ENCODE measurements around the gene SH2D1A.

DNA sequence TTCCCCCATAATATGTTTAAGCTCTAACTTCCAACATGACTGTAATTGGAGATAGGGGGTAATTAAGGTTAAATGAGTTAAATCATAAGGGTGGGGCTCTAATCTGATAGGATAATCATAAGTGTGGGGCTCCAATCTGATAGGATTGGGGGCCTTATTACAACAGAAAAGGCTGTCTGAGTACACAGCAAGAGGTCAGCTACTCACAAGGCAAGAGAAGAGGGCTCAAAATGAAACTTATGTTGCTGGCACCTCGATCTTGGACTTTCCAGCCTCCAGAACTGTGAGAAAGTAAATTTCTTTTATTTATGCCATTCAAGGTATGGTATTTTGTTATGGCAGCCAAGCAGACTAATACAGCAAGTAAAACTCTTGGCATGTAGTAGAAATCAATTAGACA lies 16.4 kb downstream of the SH2D1A start:
- TF ChIP-seq, protein P1, sequence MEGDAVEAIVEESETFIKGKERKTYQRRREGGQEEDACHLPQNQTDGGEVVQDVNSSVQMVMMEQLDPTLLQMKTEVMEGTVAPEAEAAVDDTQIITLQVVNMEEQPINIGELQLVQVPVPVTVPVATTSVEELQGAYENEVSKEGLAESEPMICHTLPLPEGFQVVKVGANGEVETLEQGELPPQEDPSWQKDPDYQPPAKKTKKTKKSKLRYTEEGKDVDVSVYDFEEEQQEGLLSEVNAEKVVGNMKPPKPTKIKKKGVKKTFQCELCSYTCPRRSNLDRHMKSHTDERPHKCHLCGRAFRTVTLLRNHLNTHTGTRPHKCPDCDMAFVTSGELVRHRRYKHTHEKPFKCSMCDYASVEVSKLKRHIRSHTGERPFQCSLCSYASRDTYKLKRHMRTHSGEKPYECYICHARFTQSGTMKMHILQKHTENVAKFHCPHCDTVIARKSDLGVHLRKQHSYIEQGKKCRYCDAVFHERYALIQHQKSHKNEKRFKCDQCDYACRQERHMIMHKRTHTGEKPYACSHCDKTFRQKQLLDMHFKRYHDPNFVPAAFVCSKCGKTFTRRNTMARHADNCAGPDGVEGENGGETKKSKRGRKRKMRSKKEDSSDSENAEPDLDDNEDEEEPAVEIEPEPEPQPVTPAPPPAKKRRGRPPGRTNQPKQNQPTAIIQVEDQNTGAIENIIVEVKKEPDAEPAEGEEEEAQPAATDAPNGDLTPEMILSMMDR (IDR thresholded peaks at IDR 0.05) = no peak
- no peak for TF ChIP-seq POLR2A (IDR thresholded peaks at IDR 0.05)

Measured in vagina (tissue), 2 donors.